DMS53 treated with DMSO at 0.1 percent for 48 hours (cell line): ENCODE measurements around the gene AQP7.
"Not testable (repeated sequence)": the region's sequence is repeated elsewhere in the genome, so short reads cannot be mapped to it uniquely, and the experiment has no call there.

ENCODE experiments used
- DNase-seq: peaks from one replicate; lab custom pipeline; 2025; ENCODE audit not compliant: unreplicated experiment; lab: John Stamatoyannopoulos, UW

The AQP7 gene

GRCh38 chr9:33402371-33402770, at the start of gene AQP7:
TSS of gene AQP7 (minus strand) at chr9:33402568. CDS start at chr9:33401262, 1,306 bp downstream.
- DNase-seq: not testable (repeated sequence)

GRCh38 chr9:33450621-33451146, 48.3 kb upstream of the AQP7 start:
- DNase-seq: no peak

GRCh38 chr9:33449715-33450114, 47.3 kb upstream of the AQP7 start:
- no peak for DNase-seq

GRCh38 chr9:33447799-33448553, 45.6 kb upstream of the AQP7 start:
- no peak for DNase-seq

GRCh38 chr9:33446946-33447798, 44.8 kb upstream of the AQP7 start, which contains the start of gene AQP3:
TSS of gene AQP3 (minus strand) at chr9:33447593. CDS start at chr9:33447530, 63 bp downstream.
- DNase-seq: peak; percentile 25

GRCh38 chr9:33446240-33446945, 44.0 kb upstream of the AQP7 start:
- DNase-seq: peak; percentile 46

GRCh38 chr9:33445389-33446239, 43.2 kb upstream of the AQP7 start:
- DNase-seq: no peak

- no peak for DNase-seq
Observed at GRCh38 chr9:33443464-33444154, 41.2 kb upstream of the AQP7 start.

- DNase-seq: no peak
Observed at GRCh38 chr9:33443047-33443446, 40.7 kb upstream of the AQP7 start.

- no peak for DNase-seq
Observed at GRCh38 chr9:33442125-33442524, 39.8 kb upstream of the AQP7 start.

- no peak for DNase-seq
Observed at GRCh38 chr9:33440609-33441008, 38.2 kb upstream of the AQP7 start.

- DNase-seq: no peak
Observed at GRCh38 chr9:33440204-33440603, 37.8 kb upstream of the AQP7 start.

- DNase-seq: no peak
Observed at GRCh38 chr9:33439731-33440130, 37.4 kb upstream of the AQP7 start.

- DNase-seq: no peak
Observed at GRCh38 chr9:33438926-33439680, 36.7 kb upstream of the AQP7 start.

- no peak for DNase-seq
Observed at GRCh38 chr9:33437898-33438297, 35.5 kb upstream of the AQP7 start.

- no peak for DNase-seq
Observed at GRCh38 chr9:33437205-33437604, 34.8 kb upstream of the AQP7 start.

GRCh38 chr9:33436445-33436844, 34.1 kb upstream of the AQP7 start:
- DNase-seq: no peak

GRCh38 chr9:33435821-33436277, 33.5 kb upstream of the AQP7 start:
- DNase-seq: no peak
